A549 (cell line): ENCODE data around the gene TRAPPC10. TPM values are rescaled to one million over a fixed set of nuclear protein-coding genes. Genes with fewer than 3 reads are reported as not detected.

ENCODE experiments used
- ATAC-seq, 2 experiments: fragments of 200-7000 bp in 1 of 2; fragments of >200 bp in 1 of 2; cut with Nextera tagmentation in 1 of 2; cut with Tn5 transposase in 1 of 2; 3 replicates each; pipeline versions ENCODE4 v1.8.0 to v1.9.1; 2018 to 2020; ENCODE audit warnings: mild to moderate bottlenecking in 1 of 2, moderate library complexity in 1 of 2
- CTCF ChIA-PET: fragments of 300-600 bp; sonication (Branson Sonifier 250); formaldehyde crosslinking; extraction: SDS; loops from one replicate; lab custom pipeline; 2021; ENCODE audit warnings: antibody characterized with exemption, inconsistent platforms; lab: Yijun Ruan, JAX
- POLR2A ChIA-PET: fragments of 350-600 bp; formaldehyde crosslinking; extraction: SDS; loops from one replicate; lab custom pipeline; 2021; ENCODE audit warnings: antibody characterized with exemption, inconsistent platforms; lab: Yijun Ruan, JAX
- DNase-seq, 2 experiments: peaks; one replicate each; pipeline versions ENCODE4 v3.0.0 to v3.0.0-alpha.2; 2011 to 2016; ENCODE audit warnings: low read depth in 1 of 2, low spot score in 1 of 2
- FAIRE-seq: peaks from 2 replicates; lab custom pipeline; 2011; peaks lifted over from hg19 to GRCh38; lab: Jason Lieb, UNC
- H3K27ac ChIP-seq, 2 experiments: fragments of >200 bp; sonication (Bioruptor Twin); formaldehyde crosslinking; 3 replicates each; pipeline ENCODE4 v1.5.1; 2016 to 2017
- H3K4me1 ChIP-seq: fragments of >200 bp; sonication (Bioruptor Twin); formaldehyde crosslinking; 3 replicates; pipeline ENCODE4 v1.6.1; 2016
- H3K4me2 ChIP-seq: fragments of >200 bp; sonication (Bioruptor Twin); formaldehyde crosslinking; 3 replicates; pipeline ENCODE4 v1.6.1; 2016
- H3K4me3 ChIP-seq: fragments of >200 bp; sonication (Bioruptor Twin); formaldehyde crosslinking; 3 replicates; pipeline ENCODE4 v1.5.1; 2016
- H3K9me3 ChIP-seq: fragments of >200 bp; sonication (Bioruptor Twin); formaldehyde crosslinking; 3 replicates; pipeline ENCODE4 v1.6.1; 2016
- CBX8 ChIP-seq: fragments of 200-600 bp; sonication (generic); IDR thresholded peaks from 2 replicates; pipeline ENCODE4 v1.6.1; 2016
- CHD4 ChIP-seq: fragments of 200-600 bp; sonication (generic); IDR thresholded peaks from 2 replicates; pipeline ENCODE4 v1.6.1; 2016; ENCODE audit warnings: antibody characterized with exemption, mild to moderate bottlenecking, borderline replicate concordance
- EHMT2 ChIP-seq: fragments of 200-600 bp; sonication (generic); IDR thresholded peaks from 2 replicates; pipeline ENCODE4 v1.6.1; 2016; ENCODE audit warnings: antibody characterized with exemption, low read depth, mild to moderate bottlenecking, moderate library complexity
- EP300 ChIP-seq, 2 experiments: fragments of >200 bp; sonication (Bioruptor Twin); formaldehyde crosslinking; IDR thresholded peaks; 2 replicates in 1 of 2; 3 replicates in 1 of 2; pipeline ENCODE4 v1.6.1; 2016 to 2017
- ESRRA ChIP-seq: fragments of 150-350 bp; IDR thresholded peaks from 2 replicates; pipeline ENCODE4 v1.6.1; 2014; ENCODE audit warnings: mild to moderate bottlenecking, low read length, borderline replicate concordance
- HEYL ChIP-seq: fragments of 250-450 bp; sonication (Bioruptor Pico); IDR thresholded peaks from 2 replicates; pipeline ENCODE4 v1.8.0; 2021; ENCODE audit warnings: mild to moderate bottlenecking, moderate library complexity
- HOXB13 ChIP-seq: fragments of 250-450 bp; sonication (Bioruptor Pico); IDR thresholded peaks from 2 replicates; pipeline ENCODE4 v1.5.0; 2020; ENCODE audit warnings: low read depth, mild to moderate bottlenecking, moderate library complexity
- KDM5A ChIP-seq: fragments of 200-600 bp; sonication (generic); IDR thresholded peaks from 2 replicates; pipeline ENCODE4 v1.6.1; 2016; ENCODE audit warnings: antibody characterized with exemption, mild to moderate bottlenecking
- MAFK ChIP-seq: fragments of 450-650 bp; IDR thresholded peaks from 2 replicates; pipeline ENCODE4 v1.6.1; 2014; ENCODE audit not compliant: partially characterized antibody
- NFE2L2 ChIP-seq: fragments of 150-350 bp; conservative IDR thresholded peaks from 2 replicates; pipeline ENCODE4 v1.6.1; 2014; ENCODE audit warnings: low read length
- NPAS2 ChIP-seq: fragments of 250-450 bp; sonication (Bioruptor Pico); IDR thresholded peaks from 2 replicates; pipeline ENCODE4 v1.8.0; 2022; ENCODE audit warnings: mild to moderate bottlenecking, moderate library complexity, borderline replicate concordance
- NR3C1 ChIP-seq: fragments of >200 bp; sonication (Bioruptor Twin); formaldehyde crosslinking; IDR thresholded peaks from 3 replicates; pipeline ENCODE4 v1.6.1; 2017
- PBX3 ChIP-seq: IDR thresholded peaks from 2 replicates; pipeline ENCODE4 v1.6.1; 2012
- PHF8 ChIP-seq: fragments of 200-600 bp; sonication (generic); IDR thresholded peaks from 2 replicates; pipeline ENCODE4 v1.6.1; 2016; ENCODE audit warnings: low read depth, mild to moderate bottlenecking, antibody characterized with exemption, moderate library complexity, borderline replicate concordance
- RAD21 ChIP-seq, 2 experiments: fragments of >200 bp in 1 of 2; sonication (Bioruptor Twin) in 1 of 2; formaldehyde crosslinking in 1 of 2; IDR thresholded peaks in 1 of 2; conservative IDR thresholded peaks in 1 of 2; 2 replicates in 1 of 2; 3 replicates in 1 of 2; pipeline ENCODE4 v1.6.1; 2012 to 2018; ENCODE audit warnings: inconsistent platforms in 1 of 2
- RARB ChIP-seq: fragments of 250-450 bp; sonication (Bioruptor Pico); IDR thresholded peaks from 2 replicates; pipeline ENCODE4 v1.8.0; 2021; ENCODE audit warnings: mild to moderate bottlenecking, moderate library complexity
- RCOR1 ChIP-seq: fragments of 150-350 bp; IDR thresholded peaks from 2 replicates; pipeline ENCODE4 v1.6.1; 2014; ENCODE audit warnings: antibody characterized with exemption, low read length, low read depth
- RFX5 ChIP-seq: fragments of 450-650 bp; IDR thresholded peaks from 2 replicates; pipeline ENCODE4 v1.7.1; 2014; ENCODE audit warnings: antibody characterized with exemption, mild to moderate bottlenecking, moderate library complexity
- SMC3 ChIP-seq: fragments of >200 bp; sonication (Bioruptor Twin); formaldehyde crosslinking; IDR thresholded peaks from 3 replicates; pipeline ENCODE4 v1.6.1; 2018; ENCODE audit warnings: inconsistent platforms
- SREBF2 ChIP-seq: fragments of 450-650 bp; IDR thresholded peaks from 2 replicates; pipeline ENCODE4 v1.6.1; 2014; ENCODE audit warnings: mild to moderate bottlenecking, moderate library complexity
- TFCP2L1 ChIP-seq: fragments of 250-450 bp; sonication (Bioruptor Pico); IDR thresholded peaks from 2 replicates; pipeline ENCODE4 v1.5.0; 2021; ENCODE audit warnings: mild to moderate bottlenecking
- USF2 ChIP-seq: fragments of 450-650 bp; IDR thresholded peaks from 2 replicates; pipeline ENCODE4 v1.6.1; 2014; ENCODE audit warnings: antibody characterized with exemption
- ZC3H11A ChIP-seq: fragments of 450-650 bp; IDR thresholded peaks from 2 replicates; pipeline ENCODE4 v1.6.1; 2014; ENCODE audit warnings: antibody characterized with exemption, mild to moderate bottlenecking
- ZNF302 ChIP-seq: fragments of 250-450 bp; sonication (Bioruptor Pico); IDR thresholded peaks from 2 replicates; pipeline ENCODE4 v1.9.0; 2021; ENCODE audit warnings: inconsistent platforms, mild to moderate bottlenecking, moderate library complexity
- WGBS: methylation state at CpG from one replicate; pipeline ENCODE4 v1.1.6; 2017; ENCODE audit errors: missing lambda C conversion rate; 5-methylcytosine and 5-hydroxymethylcytosine counted together
- polyA plus RNA-seq, 4 experiments: library from polyadenylated mRNA; depleted of rRNA in 3 of 4; stranded (reverse); fragments of >200 nt; fragmentation: RNase III in 1 of 4; extraction: RNeasy Plus Mini Kit Qiagen cat#74134 plus additional on column Dnase treatment in 1 of 4; gene quantifications; 2 replicates in 3 of 4; 3 replicates in 1 of 4; pipeline ENCODE4 v1.2.3, GENCODE V29; 2011 to 2017

The TRAPPC10 gene
- polyA plus RNA-seq, 2 of the 4 experiments (the other 2 are of a cell fraction): 11.8 to 27.7 TPM

- CTCF ChIA-PET: no interaction called here
- Histone ChIP-seq H3K27ac (no peak overlapping the region), H3K4me2 (no peak overlapping the region), H3K4me1 (no peaks in the 10 kb centered on the region), H3K9me3 (no peaks in the 10 kb centered on the region), H3K4me3 (no peak overlapping the region)
- FAIRE-seq: no peak
- 97% methylated on average over 9 of the region's 11 CpGs for WGBS
- POLR2A ChIA-PET: no interaction called here
- no peak for ATAC-seq
- no peak for TF ChIP-seq PBX3
- TF ChIP-seq ZC3H11A: no peak
- no peak for TF ChIP-seq RARB (CRISPR knock-in tag)
- TF ChIP-seq USF2: no peak
- no peak for TF ChIP-seq HEYL (CRISPR knock-in tag)
- no peak for TF ChIP-seq TFCP2L1 (CRISPR knock-in tag)
- no peak for TF ChIP-seq PHF8
- TF ChIP-seq EHMT2: no peak
- TF ChIP-seq SMC3: no peak
- TF ChIP-seq RFX5: no peak
- TF ChIP-seq NPAS2 (CRISPR knock-in tag): no peak
- no peak for TF ChIP-seq SREBF2
- no peak for TF ChIP-seq RAD21 (conservative IDR thresholded peaks at IDR 0.05 in 1 of 2, IDR thresholded peaks at IDR 0.05 in 1 of 2)
- no peak for TF ChIP-seq HOXB13 (CRISPR knock-in tag)
- no peak for DNase-seq
Observed at GRCh38 chr21:44074315-44074958, 62.3 kb downstream of the TRAPPC10 start.

GRCh38 chr21:44076316-44076715, 64.2 kb downstream of the TRAPPC10 start:
- TF ChIP-seq RFX5: no peak
- no peak for TF ChIP-seq ESRRA
- no peak for TF ChIP-seq PBX3
- no peak for TF ChIP-seq RARB (CRISPR knock-in tag)
- TF ChIP-seq HOXB13 (CRISPR knock-in tag): no peak
- no peak for TF ChIP-seq TFCP2L1 (CRISPR knock-in tag)
- TF ChIP-seq RCOR1: no peak
- TF ChIP-seq ZNF302 (CRISPR knock-in tag): no peak
- TF ChIP-seq NFE2L2: no peak
- TF ChIP-seq CBX8: no peak
- TF ChIP-seq EHMT2: no peak
- TF ChIP-seq EP300 (IDR thresholded peaks at IDR 0.05): no peak
- TF ChIP-seq CHD4: no peak
- no peak for TF ChIP-seq NPAS2 (CRISPR knock-in tag)
- no peak for TF ChIP-seq MAFK
- no peak for TF ChIP-seq HEYL (CRISPR knock-in tag)
- no peak for TF ChIP-seq KDM5A
- no peak for TF ChIP-seq NR3C1
- no peak for FAIRE-seq
- no peak overlapping the region for H3K27ac ChIP-seq
- H3K4me3 ChIP-seq: no peak overlapping the region
- no peaks in the 10 kb centered on the region for H3K4me1 ChIP-seq
- ChIA-PET CTCF (interaction anchor here (1.5 kb wide), 1 partner anchor 9 kb away, joined by 5 read pairs; no protein-coding TSS in a partner anchor), POLR2A (no interaction called here)
- no peak overlapping the region for H3K4me2 ChIP-seq
- 83% methylated on average over 5 of the region's 5 CpGs for WGBS
- no peak for DNase-seq
- ATAC-seq: no peak
- no peaks in the 10 kb centered on the region for H3K9me3 ChIP-seq
